HepG2 (cell line): Measurements from ENCODE around the gene KLF16. TPM values are rescaled to one million over a fixed set of nuclear protein-coding genes. Genes with fewer than 3 reads are reported as not detected.

Experiments used
- AGO1 ChIP-seq: fragments of 200-400 bp; formaldehyde crosslinking; IDR thresholded peaks from 2 replicates; pipeline ENCODE4 v1.6.1; 2017; ENCODE audit warnings: mild to moderate bottlenecking, low read depth, low read length, moderate library complexity; ENCODE audit not compliant: poor library complexity, severe bottlenecking
- ARID3A ChIP-seq: IDR thresholded peaks from 2 replicates; pipeline ENCODE4 v1.6.1; 2012; ENCODE audit warnings: low read depth, low read length, improper control_type of control experiment
- ATM ChIP-seq: fragments of 450-650 bp; IDR thresholded peaks from 2 replicates; pipeline ENCODE4 v1.7.1; 2017; ENCODE audit warnings: mild to moderate bottlenecking, borderline replicate concordance
- BORCS8-MEF2B ChIP-seq: sonication (generic); formaldehyde crosslinking; IDR thresholded peaks from 2 replicates; pipeline ENCODE4 v1.8.0; 2022; ENCODE audit warnings: mild to moderate bottlenecking, missing genetic modification reagents
- GABPB1 ChIP-seq: IDR thresholded peaks from 2 replicates; pipeline ENCODE4 v1.6.1; 2016; ENCODE audit warnings: mild to moderate bottlenecking, missing genetic modification reagents, moderate library complexity, missing compliant biosample characterization
- KAT2B ChIP-seq: fragments of 150-350 bp; IDR thresholded peaks from 2 replicates; pipeline ENCODE4 v1.6.1; 2014; ENCODE audit warnings: low read depth, low read length, borderline replicate concordance
- LBX2 ChIP-seq: sonication (generic); formaldehyde crosslinking; IDR thresholded peaks from 2 replicates; pipeline ENCODE4 v1.5.0; 2020; ENCODE audit warnings: missing genetic modification reagents, mild to moderate bottlenecking, borderline replicate concordance
- MED1 ChIP-seq: sonication (generic); formaldehyde crosslinking; IDR thresholded peaks from 2 replicates; pipeline ENCODE4 v1.4.0; 2020; ENCODE audit warnings: missing genetic modification reagents
- MNT ChIP-seq: fragments of 450-650 bp; IDR thresholded peaks from 2 replicates; pipeline ENCODE4 v1.6.1; 2016
- PAWR ChIP-seq: sonication (generic); formaldehyde crosslinking; IDR thresholded peaks from 2 replicates; pipeline ENCODE4 v1.4.0; 2020; ENCODE audit warnings: missing genetic modification reagents, mild to moderate bottlenecking, borderline replicate concordance
- SAP130 ChIP-seq: IDR thresholded peaks from 2 replicates; pipeline ENCODE4 v1.6.1; 2016; ENCODE audit warnings: low read depth
- UBTF ChIP-seq: sonication (generic); formaldehyde crosslinking; IDR thresholded peaks from 2 replicates; pipeline ENCODE4 v1.4.0; 2020; ENCODE audit warnings: mild to moderate bottlenecking, missing genetic modification reagents
- ZNF567 ChIP-seq: sonication (generic); formaldehyde crosslinking; IDR thresholded peaks from 2 replicates; pipeline ENCODE4 v1.8.1; 2023; ENCODE audit warnings: mild to moderate bottlenecking, missing genetic modification reagents, borderline replicate concordance
- ZNF652 ChIP-seq: IDR thresholded peaks from 2 replicates; pipeline ENCODE4 v1.6.1; 2016; ENCODE audit warnings: low read depth, borderline replicate concordance
- ZNF709 ChIP-seq: sonication (generic); formaldehyde crosslinking; IDR thresholded peaks from 2 replicates; pipeline ENCODE4 v1.5.0; 2020; ENCODE audit warnings: mild to moderate bottlenecking, missing genetic modification reagents
- ZNF839 ChIP-seq: sonication (generic); formaldehyde crosslinking; IDR thresholded peaks from 2 replicates; pipeline ENCODE4 v1.4.0; 2020; ENCODE audit warnings: missing genetic modification reagents, mild to moderate bottlenecking, borderline replicate concordance
- ZSCAN20 ChIP-seq: sonication (generic); formaldehyde crosslinking; IDR thresholded peaks from 2 replicates; pipeline ENCODE4 v1.4.0; 2020; ENCODE audit warnings: missing genetic modification reagents, mild to moderate bottlenecking, borderline replicate concordance
- polyA plus RNA-seq, 8 experiments: library from polyadenylated mRNA; depleted of rRNA in 3 of 8; stranded (reverse) in 7 of 8; unstranded in 1 of 8; fragments of >200 nt; fragmentation: Illumina TruSeq in 4 of 8; extraction: Trizol in 4 of 8; gene quantifications; 2 replicates each; pipeline versions ENCODE4 v1.2.1 to v1.2.3, GENCODE V29; 2011 to 2016; ENCODE audit warnings: low read depth in 4 of 8, missing spikeins in 1 of 8, mixed read lengths in 1 of 8; ENCODE audit not compliant: insufficient read depth in 1 of 8
- total RNA-seq, 5 experiments: library from RNA; depleted of rRNA; stranded (reverse); fragments of >200 nt; fragmentation: Illumina TruSeq; extraction: Trizol; gene quantifications; 2 replicates each; pipeline ENCODE4 v1.2.3, GENCODE V29; 2016; ENCODE audit warnings: low read depth in 1 of 5
- TF ChIP-seq, protein P1 (sequence below): sonication (generic); formaldehyde crosslinking; IDR thresholded peaks from 2 replicates; pipeline ENCODE4 v1.4.0; 2020; ENCODE audit warnings: missing genetic modification reagents
- TF ChIP-seq, protein P2 (sequence below): sonication (generic); formaldehyde crosslinking; IDR thresholded peaks from 2 replicates; pipeline ENCODE4 v1.8.0; 2022; ENCODE audit warnings: missing genetic modification reagents, mild to moderate bottlenecking, borderline replicate concordance

The KLF16 gene
- total and polyA plus RNA-seq, 2 of the 13 experiments (the other 11 are each of a cell fraction or from before 2014, with no cell fraction given): 3.5 to 6.7 TPM

GRCh38 chr19:1847684-1848398 lies 15.5 kb downstream of the KLF16 start (continued):
- TF ChIP-seq ZNF709 (CRISPR knock-in tag) (0 out of 2 replicates have a peak, but pooled peaks have one; percentile 15), BORCS8-MEF2B (CRISPR knock-in tag) (peak; percentile 34; the same call in 1 of the 2 replicates), GABPB1 (CRISPR knock-in tag) (peak; percentile 60; the same call in 1 of the 2 replicates), MED1 (CRISPR knock-in tag) (0 out of 2 replicates have a peak, but pooled peaks have one; percentile 1), AGO1 (no peak), UBTF (CRISPR knock-in tag) (peak; percentile 29; the same call in 1 of the 2 replicates), ARID3A (no peak), MNT (peak; percentile 92), ATM (no peak), ZNF567 (CRISPR knock-in tag) (no peak), KAT2B (no peak), ZNF652 (no peak), ZSCAN20 (CRISPR knock-in tag) (0 out of 2 replicates have a peak, but pooled peaks have one; percentile 17), SAP130 (peak; percentile 83), ZNF839 (CRISPR knock-in tag) (0 out of 2 replicates have a peak, but pooled peaks have one; percentile 35), LBX2 (CRISPR knock-in tag) (no peak), PAWR (CRISPR knock-in tag) (no peak)
- TF ChIP-seq, protein P1, sequence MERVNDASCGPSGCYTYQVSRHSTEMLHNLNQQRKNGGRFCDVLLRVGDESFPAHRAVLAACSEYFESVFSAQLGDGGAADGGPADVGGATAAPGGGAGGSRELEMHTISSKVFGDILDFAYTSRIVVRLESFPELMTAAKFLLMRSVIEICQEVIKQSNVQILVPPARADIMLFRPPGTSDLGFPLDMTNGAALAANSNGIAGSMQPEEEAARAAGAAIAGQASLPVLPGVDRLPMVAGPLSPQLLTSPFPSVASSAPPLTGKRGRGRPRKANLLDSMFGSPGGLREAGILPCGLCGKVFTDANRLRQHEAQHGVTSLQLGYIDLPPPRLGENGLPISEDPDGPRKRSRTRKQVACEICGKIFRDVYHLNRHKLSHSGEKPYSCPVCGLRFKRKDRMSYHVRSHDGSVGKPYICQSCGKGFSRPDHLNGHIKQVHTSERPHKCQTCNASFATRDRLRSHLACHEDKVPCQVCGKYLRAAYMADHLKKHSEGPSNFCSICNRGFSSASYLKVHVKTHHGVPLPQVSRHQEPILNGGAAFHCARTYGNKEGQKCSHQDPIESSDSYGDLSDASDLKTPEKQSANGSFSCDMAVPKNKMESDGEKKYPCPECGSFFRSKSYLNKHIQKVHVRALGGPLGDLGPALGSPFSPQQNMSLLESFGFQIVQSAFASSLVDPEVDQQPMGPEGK: no peak
- TF ChIP-seq, protein P2, sequence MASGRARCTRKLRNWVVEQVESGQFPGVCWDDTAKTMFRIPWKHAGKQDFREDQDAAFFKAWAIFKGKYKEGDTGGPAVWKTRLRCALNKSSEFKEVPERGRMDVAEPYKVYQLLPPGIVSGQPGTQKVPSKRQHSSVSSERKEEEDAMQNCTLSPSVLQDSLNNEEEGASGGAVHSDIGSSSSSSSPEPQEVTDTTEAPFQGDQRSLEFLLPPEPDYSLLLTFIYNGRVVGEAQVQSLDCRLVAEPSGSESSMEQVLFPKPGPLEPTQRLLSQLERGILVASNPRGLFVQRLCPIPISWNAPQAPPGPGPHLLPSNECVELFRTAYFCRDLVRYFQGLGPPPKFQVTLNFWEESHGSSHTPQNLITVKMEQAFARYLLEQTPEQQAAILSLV (CRISPR knock-in tag): 0 out of 2 replicates have a peak, but pooled peaks have one; percentile 10
